Glomerular visceral epithelial cell (primary cell): Measurements from ENCODE around the gene HAPSTR1.
"Not testable (repeated sequence)": the region's sequence is repeated elsewhere in the genome, so short reads cannot be mapped to it uniquely, and the experiment has no call there.

Experiments used
- DNase-seq: peaks from one replicate; pipeline ENCODE4 v3.0.0-alpha.2; 2016; ENCODE audit errors: extremely low spot score

The HAPSTR1 gene

DNA sequence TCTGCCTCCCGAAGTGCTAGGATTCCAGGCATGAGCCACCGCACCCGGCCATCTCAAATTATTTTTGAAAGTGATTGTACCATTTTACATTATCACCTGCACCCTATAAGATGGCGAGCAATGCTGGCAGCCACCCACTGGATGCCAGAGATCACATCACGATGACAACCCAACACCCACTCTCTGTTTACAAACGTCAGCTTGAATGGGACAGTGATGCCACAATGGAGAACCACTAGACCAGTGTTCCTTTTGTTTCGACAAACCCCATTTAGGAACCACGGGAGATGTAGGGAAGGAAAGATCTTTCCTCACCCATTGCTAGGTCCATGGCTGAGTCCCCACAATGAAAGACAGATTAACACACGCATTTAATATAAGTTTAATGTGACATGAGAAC, 20.1 kb upstream of the HAPSTR1 start:
- DNase-seq, result no peak

DNA sequence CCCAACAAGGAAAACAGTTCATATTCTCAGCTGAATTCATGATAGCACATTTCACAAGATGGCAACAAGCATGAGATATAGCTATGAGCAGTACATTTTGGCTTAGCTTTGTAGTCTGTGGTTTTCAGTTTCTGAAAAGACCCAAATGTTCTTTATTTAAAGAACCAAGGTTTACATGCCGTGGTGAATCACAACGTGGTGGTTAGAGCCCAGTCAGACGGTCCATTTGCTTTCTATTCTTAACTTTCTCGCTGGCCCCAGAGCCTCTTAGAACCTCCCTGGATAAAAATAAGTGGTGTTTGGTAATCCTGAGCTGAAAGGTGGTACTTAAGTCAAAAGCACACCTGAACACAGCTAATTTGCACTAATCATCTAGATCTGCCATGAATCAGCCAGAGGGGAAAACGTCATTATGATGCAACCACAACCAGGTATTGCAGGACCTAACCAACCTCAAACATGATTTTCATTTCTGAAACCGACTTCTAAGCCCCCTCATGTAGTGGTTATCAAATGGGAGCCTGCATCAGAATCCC, 18.6 kb upstream of the HAPSTR1 start:
- peak; percentile 53 for DNase-seq

GRCh38 chr16:9075299-9076071, 16.0 kb upstream of the HAPSTR1 start:
- no peak for DNase-seq

DNA sequence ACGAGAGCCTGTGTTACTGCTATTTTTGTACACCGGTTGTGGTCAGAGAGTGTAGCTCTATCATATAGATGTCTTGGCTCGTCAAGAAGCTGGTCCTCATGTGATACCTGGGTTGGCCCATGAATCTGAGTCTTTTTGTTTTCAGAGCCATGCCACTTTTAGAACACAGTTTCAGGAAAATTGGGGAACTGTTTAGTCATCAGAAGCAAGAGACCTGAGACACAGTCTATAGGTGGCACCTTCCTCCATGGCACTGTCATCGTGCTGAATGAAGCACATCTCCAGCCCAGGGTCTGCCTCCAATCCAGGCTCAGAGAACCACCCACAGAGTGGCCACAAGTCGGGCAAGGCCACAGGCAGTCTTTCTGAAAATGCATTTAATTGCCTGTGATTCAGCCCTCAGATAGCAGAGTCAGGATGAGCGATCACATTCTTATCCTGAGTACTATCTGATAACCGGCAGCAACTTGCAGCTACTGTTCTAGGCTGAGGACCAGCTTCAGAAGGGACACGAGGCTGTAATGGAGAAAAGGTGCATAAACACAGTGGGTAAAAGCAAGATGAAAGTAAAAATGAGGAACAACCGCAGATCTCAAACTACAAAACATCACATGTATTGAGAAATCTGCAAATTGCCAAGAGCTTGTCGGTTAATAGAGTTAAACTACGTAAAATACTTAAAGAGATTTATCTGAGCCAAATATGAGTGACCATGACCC, 14.2 kb upstream of the HAPSTR1 start:
- peak; percentile 73 for DNase-seq

- peak; percentile 72 for DNase-seq
Observed at GRCh38 chr16:9078467-9079429, 12.7 kb upstream of the HAPSTR1 start.

DNA sequence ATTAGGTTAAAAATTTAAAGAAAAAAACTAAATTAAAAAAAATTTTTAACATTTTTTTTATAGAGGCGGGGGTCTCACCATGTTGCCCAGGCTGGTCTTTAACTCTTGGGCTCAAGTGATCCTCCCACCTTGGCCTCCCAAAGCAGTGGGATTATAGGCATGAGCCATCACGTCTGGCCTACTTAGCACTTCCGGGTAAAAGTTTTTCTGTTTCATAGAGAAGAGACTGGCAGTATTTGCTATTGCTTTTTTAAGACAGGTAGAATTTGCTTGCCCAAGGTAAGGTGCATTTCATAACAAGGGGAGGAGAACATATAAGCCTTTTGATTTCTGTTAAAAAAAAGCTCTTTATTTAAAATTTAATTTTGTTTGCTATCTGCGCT, 12.0 kb upstream of the HAPSTR1 start:
- no peak for DNase-seq

GRCh38 chr16:9081158-9081557, 10.3 kb upstream of the HAPSTR1 start:
- no peak for DNase-seq

GRCh38 chr16:9081843-9082242, 9.6 kb upstream of the HAPSTR1 start:
- DNase-seq, result no peak

DNA sequence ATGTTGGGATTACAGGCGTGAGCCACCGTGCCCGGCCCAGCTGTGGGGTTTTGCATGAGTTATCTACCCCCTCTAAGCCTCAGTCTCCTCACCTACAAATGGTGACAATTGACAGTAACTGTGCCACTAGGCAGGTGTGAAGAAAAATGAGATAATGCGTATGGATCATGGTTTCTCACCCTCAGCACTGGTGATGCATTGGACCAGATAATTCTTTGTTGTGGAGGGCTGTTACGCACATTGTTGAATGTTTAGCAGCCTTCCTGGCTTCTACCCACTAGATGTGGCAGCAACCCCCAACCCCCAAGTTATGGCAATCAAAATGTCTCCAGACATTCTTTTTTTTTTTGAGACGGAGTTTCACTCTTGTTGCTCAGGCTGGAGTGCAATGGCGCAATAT, 9.0 kb upstream of the HAPSTR1 start:
- DNase-seq, result no peak

DNA sequence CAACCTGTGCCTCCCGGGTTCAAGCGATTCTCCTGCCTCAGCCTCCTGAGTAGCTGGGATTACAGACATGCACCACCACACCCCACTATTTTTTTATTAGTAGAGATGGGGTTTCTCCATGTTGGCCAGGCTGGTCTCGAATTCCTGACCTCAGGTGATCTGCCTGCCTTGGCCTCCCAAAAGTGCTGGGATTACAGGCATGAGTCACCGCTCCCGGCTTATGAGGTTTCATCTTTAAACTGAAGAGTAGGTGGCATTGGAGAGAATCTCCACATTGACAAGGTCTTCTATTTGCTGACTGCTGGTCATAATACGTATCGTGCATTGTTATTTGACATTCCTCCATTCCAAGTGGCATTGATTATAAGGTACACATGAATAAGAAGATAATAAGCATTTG, 3.7 kb upstream of the HAPSTR1 start:
- not testable (repeated sequence) for DNase-seq

DNA sequence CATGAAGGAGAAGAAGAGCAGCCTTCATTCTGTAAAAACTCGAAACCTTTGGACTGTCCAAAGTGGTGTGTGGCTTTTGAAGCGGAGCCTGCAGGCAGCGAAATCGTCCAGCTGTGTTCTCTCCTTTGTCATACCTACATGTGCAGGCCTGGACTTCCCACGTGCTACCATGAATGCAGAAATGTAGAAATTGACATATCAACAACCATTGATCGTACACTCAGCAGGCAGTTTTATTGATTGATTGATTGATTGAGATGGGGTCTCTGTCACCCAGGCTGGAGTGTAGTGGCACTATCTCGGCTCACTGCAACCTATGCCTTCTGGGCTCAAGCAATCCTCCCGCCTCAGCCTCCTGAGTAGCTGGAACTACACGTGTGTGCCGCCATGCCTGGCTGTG, 2.6 kb upstream of the HAPSTR1 start:
- no peak for DNase-seq

DNA sequence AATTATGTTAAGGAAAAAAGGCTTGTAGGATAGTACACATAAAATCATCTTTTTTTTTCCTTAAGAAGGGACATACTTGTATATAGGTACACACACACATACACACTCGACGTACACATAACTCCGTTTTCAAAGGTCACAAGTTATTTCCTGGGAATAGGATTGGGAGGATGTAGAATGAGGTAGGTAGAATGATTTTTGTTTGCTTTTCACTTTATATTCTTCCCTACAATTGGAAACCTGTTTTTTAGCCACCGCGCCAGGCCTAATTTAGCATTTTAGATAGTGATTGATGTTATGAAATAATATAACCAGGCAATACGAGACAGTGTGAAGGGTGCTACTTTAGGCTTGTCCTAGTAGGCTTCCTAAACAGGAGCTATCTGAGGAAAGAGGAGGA, 1.8 kb upstream of the HAPSTR1 start:
- no peak for DNase-seq

- DNase-seq, result no peak
Observed at GRCh38 chr16:9090101-9090959, 1.1 kb upstream of the HAPSTR1 start.

- DNase-seq, result no peak
Observed at GRCh38 chr16:9091867-9092281, 430 bp downstream of the HAPSTR1 start.

DNA sequence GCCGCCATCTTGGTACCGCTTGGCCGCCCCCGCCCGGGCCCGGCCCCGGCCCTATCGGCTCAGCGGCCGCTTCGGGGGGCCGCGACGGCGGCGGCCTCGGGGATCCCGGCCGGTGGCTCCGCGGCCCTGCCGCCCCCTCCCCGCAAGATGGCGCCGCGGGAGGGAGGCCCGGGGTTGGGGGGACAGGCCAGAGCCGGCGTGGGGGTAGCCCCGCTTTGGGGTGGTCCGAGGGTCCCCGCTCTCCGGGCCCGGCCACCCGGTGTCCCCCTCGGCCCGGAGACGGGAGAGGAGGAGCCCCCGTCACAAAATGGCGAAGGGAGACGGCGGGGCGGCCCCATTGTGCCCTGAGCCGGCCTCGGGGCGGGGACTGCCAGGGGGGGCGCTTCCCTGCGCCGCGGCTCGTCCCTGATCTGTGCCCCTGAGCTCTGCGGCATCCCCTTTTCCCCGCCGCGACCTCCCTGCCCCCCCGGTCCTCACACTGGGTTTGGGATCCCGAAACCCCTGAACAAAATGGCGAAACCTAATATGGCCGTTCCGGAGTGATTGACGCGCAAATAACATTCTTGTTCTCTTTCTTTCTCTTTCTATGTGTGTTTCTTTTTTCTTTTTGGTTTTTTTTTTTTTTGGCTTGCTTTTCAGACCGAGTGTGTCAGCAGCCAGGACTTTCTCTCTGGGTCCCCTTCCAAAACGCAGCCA, 986 bp downstream of the HAPSTR1 start:
- DNase-seq, result no peak

DNA sequence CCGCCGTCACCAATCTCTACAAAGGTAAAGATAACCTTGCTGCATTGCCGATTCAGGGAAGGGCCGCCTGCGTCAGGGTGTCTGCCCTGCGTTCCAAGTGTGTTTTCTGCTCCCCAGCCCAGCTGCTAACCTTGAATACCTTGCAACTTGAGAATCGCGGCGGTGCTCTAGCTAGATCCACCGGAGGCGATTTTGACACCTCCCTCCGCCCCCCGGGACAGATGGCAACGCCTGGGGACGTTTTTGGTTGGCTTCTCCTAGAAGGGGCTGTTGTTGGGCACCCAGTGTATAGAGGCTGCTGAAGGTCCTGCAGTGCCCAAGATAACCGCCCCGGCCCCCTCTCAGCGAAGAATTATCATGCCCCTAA, 1.5 kb downstream of the HAPSTR1 start:
- DNase-seq, result peak; percentile 27

- no peak for DNase-seq
Observed at GRCh38 chr16:9094011-9094846, 2.8 kb downstream of the HAPSTR1 start.

- no peak for DNase-seq
Observed at GRCh38 chr16:9095171-9095570, 3.7 kb downstream of the HAPSTR1 start.

DNA sequence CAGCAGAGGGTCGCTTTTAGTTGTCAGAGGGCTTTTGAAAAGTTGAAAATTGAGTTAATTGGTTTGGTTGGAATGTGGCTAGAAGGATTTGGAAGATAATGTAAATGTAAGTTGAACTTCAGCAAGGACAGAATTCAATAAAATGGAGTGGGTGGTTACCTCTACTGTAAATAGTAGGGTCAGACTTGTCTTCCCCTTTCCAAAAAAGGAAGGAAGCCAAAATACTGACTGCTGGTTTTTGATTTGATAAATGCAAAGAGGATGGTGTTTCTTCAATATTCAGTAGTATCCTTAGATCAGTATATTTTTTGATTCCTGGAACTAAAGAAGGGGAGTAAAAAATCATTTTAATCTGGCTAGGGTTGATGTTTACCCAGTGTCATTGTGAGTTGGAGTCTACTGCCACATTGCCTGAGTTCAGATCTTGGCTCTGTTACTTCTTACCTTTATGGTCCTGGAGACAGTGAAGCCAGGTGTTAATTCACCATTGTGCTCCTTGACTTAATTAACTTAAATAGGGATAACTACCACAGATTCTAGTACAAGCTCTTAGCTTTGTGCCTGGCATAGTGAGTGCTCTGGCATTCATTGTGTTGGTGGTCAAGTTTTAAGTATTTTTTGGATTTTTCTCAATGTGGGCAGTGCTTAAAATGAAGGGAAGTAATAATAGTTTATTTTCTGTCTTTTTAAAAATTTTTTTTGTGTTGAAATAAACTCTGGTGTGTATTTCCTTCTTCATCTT, 4.4 kb downstream of the HAPSTR1 start:
- DNase-seq, result no peak
